Measurements from ENCODE around the gene SLC8A1. TPM values are rescaled to one million over a fixed set of nuclear protein-coding genes. Genes with fewer than 3 reads are reported as not detected.

Gene SLC8A1
- total and polyA plus RNA-seq, 12 donors: 0.54 to 128 (median 18.5) TPM

DNA sequence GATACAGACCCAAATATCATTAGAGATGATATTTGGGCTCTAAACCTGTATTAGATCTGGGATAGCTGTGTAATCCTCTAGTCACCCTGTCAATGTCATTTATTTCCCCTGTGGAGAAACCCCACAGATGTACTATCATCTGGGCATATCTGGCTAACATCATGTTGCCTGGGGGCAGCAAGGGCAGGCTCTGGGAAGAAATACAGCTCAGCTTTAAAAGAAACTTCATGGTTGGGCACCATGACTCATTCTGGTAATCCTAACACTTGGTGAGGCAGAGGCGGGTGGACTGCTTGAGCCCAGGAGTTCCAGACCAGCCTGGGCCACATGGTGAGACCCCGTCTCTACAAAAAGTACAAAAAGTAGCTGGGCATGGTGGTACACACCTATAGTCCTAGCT, 282.5 kb downstream of the SLC8A1 start:
- WGBS, 4 donors: 90 to 97% (median 94%) methylated on average over 2 of the region's 2 CpGs
- no peaks in the 10 kb centered on the region for H3K27me3 ChIP-seq
- intact Hi-C loops (cut with DNase I): no loop called here
- no peak for DNase-seq
- TF ChIP-seq POLR2A (IDR thresholded peaks at IDR 0.05): no peak
- TF ChIP-seq, protein P1, sequence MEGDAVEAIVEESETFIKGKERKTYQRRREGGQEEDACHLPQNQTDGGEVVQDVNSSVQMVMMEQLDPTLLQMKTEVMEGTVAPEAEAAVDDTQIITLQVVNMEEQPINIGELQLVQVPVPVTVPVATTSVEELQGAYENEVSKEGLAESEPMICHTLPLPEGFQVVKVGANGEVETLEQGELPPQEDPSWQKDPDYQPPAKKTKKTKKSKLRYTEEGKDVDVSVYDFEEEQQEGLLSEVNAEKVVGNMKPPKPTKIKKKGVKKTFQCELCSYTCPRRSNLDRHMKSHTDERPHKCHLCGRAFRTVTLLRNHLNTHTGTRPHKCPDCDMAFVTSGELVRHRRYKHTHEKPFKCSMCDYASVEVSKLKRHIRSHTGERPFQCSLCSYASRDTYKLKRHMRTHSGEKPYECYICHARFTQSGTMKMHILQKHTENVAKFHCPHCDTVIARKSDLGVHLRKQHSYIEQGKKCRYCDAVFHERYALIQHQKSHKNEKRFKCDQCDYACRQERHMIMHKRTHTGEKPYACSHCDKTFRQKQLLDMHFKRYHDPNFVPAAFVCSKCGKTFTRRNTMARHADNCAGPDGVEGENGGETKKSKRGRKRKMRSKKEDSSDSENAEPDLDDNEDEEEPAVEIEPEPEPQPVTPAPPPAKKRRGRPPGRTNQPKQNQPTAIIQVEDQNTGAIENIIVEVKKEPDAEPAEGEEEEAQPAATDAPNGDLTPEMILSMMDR (IDR thresholded peaks at IDR 0.05): no peak
- H3K9me3 ChIP-seq (replicated peaks in 1 of 3): no peaks in the 10 kb centered on the region
- no peak overlapping the region for H3K27ac ChIP-seq
- no peak overlapping the region for H3K4me3 ChIP-seq
- no peaks in the 10 kb centered on the region for H3K4me1 ChIP-seq (replicated peaks in 1 of 2)
- no peaks in the 10 kb centered on the region for H3K36me3 ChIP-seq (replicated peaks in 1 of 2)

DNA sequence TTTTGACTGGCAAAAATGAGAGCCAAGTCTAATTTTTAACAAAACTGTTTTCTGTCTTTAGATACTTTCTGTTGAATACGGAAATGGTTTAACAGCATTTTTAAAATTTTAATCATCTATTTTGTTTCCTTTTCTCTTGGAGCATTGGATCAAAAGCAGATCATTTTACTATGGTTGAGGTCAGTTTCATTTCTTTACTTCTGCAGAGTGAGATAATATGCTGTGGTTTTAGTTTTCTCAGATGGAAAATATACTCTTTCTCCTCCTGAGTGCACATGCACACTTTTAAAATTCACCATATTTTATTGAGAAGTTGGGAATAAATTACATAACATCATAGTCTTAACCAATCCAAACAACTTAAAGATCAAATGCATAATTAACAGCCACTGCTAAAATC, 283.3 kb downstream of the SLC8A1 start:
- no peaks in the 10 kb centered on the region for H3K36me3 ChIP-seq (replicated peaks in 1 of 2)
- no peak overlapping the region for H3K27ac ChIP-seq
- no peak for TF ChIP-seq POLR2A (IDR thresholded peaks at IDR 0.05)
- TF ChIP-seq, protein P1 (IDR thresholded peaks at IDR 0.05): no peak
- intact Hi-C loops (cut with DNase I): no loop called here
- H3K4me3 ChIP-seq: no peak overlapping the region
- H3K9me3 ChIP-seq (replicated peaks in 1 of 3): no peaks in the 10 kb centered on the region
- H3K27me3 ChIP-seq: no peaks in the 10 kb centered on the region
- H3K4me1 ChIP-seq (replicated peaks in 1 of 2): no peaks in the 10 kb centered on the region
- no peak for DNase-seq
- 0 to 49% (median 41%) methylated on average over 1 of the region's 1 CpG for WGBS, 4 donors

GRCh38 chr2:40168032-40168431, 283.9 kb downstream of the SLC8A1 start:
- 64 to 74% (median 70%) methylated on average over 4 of the region's 4 CpGs for WGBS, 4 donors
- H3K27ac ChIP-seq: no peak overlapping the region
- intact Hi-C loops (cut with DNase I): no loop called here
- H3K4me1 ChIP-seq (replicated peaks in 1 of 2): no peaks in the 10 kb centered on the region
- no peaks in the 10 kb centered on the region for H3K27me3 ChIP-seq
- H3K9me3 ChIP-seq (replicated peaks in 1 of 3): no peaks in the 10 kb centered on the region
- no peaks in the 10 kb centered on the region for H3K36me3 ChIP-seq (replicated peaks in 1 of 2)
- H3K4me3 ChIP-seq: no peak overlapping the region
- DNase-seq: no peak
- TF ChIP-seq, protein P1 (IDR thresholded peaks at IDR 0.05): no peak
- TF ChIP-seq POLR2A (IDR thresholded peaks at IDR 0.05): no peak

GRCh38 chr2:40166006-40166405, 285.9 kb downstream of the SLC8A1 start:
- no peak for DNase-seq
- WGBS, 4 donors: 42 to 62% (median 50%) methylated on average over 2 of the region's 2 CpGs
- Histone ChIP-seq H3K9me3 (replicated peaks in 1 of 3) (no peaks in the 10 kb centered on the region), H3K27ac (no peak overlapping the region), H3K4me1 (replicated peaks in 1 of 2) (no peaks in the 10 kb centered on the region), H3K27me3 (no peaks in the 10 kb centered on the region), H3K36me3 (replicated peaks in 1 of 2) (no peaks in the 10 kb centered on the region), H3K4me3 (no peak overlapping the region)
- intact Hi-C loops (cut with DNase I): no loop called here
- no peak for TF ChIP-seq POLR2A (IDR thresholded peaks at IDR 0.05)
- TF ChIP-seq, protein P1 (IDR thresholded peaks at IDR 0.05): no peak

All from adrenal gland (tissue), 12 donors.